GM21737 (cell line): Measurements from ENCODE around the gene FAM107A.

Experiments used
- ATAC-seq: cut with Tn5 transposase; IDR thresholded peaks from one replicate; pipeline ENCODE4 v1.9.1; 2021; ENCODE audit warnings: mild to moderate bottlenecking, moderate library complexity; ENCODE audit not compliant: unreplicated experiment

The FAM107A gene

DNA sequence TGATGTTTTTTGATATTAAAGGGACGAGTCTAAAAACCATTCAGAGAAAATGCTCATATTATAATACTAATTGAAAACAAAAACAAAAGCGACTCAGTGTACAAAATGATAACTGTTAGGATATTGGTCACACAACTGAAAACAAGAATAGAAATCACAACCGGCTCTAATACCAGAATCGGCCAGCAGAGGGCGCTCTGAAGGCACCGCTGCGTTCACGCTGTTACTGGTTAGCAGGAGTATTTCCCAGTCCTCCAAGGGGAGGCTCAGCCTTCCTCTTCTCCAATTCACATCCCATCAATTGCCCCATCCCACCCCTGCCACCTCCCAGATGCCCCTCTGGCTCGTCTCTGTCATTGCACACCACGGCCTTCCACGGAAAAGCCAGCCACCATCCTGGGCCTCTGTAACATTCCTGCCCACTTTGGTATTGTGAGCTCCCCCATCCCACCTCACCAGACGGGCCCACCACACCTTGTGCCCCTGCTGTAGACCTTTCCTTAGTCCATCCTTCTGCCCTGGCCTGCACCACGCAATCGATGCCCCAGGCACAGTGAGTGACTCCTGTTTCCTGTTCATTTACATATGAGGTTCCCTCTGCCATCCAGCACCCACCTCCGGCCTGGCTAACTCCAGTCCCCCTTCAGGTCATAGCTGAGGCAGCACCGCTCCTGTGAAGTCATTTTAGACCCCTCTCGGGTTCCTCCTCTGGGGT, 8.5 kb downstream of the FAM107A start:
- no peak for ATAC-seq

GRCh38 chr3:58567251-58567515, 10.0 kb downstream of the FAM107A start:
- ATAC-seq, result no peak

- ATAC-seq, result no peak
Measured at GRCh38 chr3:58566398-58567250, 10.6 kb downstream of the FAM107A start.

DNA sequence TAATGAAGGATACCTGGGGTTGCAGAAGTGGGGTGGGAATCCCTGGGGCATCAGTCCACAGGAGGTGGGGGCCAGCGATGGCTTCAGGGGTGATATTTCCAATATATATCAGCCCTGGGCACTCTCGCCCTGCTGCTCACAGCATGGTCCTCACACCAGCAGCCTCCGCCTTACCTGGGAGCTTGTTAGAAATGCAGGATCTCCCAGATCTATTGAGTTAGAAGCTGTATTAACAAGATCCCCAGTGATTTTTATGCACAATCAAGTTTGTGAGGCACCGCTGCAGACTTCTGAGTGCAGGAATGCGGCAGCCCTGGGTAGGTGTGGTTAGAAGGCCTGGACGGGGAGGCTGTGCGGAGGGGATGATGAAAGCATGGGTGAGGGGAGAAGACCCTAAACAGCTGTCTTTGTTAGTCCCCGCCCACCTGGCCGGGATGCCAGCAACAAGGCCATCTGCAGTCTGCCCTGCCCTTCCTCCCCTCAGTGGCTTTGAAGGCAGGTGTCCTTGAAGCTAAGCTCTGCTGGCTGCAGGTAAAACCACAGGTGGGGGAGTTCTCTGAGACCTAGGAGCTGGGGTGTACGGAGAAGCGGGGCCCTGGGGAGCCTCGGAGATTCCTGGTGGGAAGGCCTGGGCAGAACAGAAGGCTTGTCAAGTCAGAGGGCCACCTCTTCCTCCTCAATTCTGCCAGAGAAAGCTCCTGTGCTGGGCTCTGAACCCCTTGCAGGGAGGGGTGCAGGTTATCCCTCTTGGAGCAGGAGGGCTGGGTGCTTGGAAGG, 11.4 kb downstream of the FAM107A start:
- no peak for ATAC-seq

DNA sequence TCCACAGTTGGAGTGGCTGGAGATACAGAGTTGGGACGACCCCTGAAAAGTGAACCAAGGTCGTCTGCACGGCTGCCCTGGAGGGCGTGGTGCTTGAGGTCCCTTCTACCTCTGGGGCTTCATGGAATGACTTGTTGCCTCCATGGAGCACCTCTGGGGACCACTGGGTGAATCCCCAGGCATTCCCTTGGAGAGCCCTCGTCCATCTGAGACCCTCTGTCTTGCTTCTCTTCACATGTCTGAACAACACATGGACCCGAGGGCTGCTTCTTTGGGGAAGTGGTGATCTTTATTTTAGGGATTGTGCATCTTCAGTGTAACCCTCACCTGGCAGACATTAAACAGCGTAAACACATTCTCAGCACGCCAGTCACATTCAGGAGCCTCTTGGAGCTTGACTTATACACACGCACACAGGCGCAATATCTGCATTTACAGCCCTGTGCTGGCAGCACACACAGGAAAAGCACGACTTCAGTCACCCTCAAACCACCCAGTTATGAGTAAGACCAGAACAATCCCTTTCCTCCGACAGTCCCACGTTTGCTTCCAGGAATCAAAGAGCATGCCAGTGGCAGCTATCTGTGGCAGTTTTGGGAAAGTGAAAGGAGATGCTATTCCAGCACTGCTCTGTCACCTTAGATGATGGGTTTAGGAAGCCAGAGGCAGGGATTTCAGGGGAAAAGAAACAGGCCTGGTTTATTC, 12.6 kb downstream of the FAM107A start:
- ATAC-seq, result no peak

DNA sequence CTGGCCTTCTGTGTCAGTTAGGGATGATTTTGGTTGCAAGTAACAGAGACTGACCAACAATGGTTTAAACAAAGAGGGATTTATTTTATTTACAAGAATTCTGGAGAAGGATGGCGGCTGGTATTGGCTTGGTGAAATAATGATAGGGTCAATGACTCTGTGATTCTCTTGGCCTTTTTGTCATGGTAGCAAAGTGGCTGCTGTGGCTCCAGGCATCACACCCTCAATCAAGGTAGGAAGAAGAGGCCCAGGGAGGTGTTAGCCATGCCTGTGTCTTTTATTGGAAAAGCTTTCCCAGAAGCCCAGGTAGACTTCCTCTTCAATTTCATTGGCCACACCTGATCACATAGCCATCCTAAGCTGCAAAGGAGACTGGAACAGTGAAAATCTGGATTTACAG, 13.1 kb downstream of the FAM107A start:
- no peak for ATAC-seq

DNA sequence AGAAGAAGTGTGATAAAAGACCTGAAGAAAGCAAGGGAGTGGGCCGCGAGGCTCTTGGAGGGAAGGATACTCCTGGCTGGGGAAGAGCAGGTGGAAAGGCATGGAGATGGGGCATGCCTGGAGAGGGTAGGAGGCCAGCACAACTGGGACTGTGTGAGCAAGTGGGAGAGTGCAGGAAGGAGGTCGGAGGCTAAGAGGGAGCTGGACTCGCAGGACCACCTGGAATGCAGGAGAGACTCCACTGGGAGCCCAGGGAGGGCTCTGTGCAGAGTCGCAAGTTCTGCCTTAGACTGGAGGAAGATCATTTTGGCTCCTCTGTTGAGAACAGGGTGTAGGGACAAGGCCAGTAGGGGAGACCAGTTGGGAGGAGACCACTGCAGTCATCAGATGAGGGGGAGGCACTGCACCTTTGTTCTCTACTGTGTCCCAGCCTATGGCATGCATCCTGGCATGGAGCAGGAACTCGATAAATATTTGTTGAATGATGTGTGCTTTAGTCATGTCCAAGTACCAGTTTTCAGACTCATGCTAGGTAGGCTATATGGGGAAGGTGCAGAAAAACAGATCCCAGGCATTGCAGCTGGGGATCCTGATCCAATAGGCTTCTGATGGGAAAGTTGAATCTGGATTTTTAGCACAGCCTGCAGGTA, 13.7 kb downstream of the FAM107A start:
- no peak for ATAC-seq

DNA sequence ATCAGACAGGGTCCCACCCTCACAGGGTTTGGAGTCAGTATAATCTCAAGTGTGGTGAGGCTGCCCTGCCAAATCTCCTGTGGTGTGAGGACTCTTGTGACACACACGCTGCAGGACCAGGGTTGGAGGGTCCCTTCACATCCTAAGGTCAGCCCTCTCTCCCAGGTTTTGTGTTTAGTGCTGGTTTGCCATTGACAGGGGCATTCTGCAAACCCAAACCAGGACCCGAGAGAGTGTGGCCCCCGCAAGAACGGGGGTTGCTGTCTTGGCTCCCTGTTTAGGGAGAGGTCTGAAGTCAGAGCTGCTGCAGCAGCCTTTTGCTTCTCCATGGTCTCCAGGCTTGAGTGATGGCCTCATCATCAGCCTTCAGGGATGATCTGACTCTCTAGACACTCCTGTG, 14.7 kb downstream of the FAM107A start:
- ATAC-seq, result no peak

DNA sequence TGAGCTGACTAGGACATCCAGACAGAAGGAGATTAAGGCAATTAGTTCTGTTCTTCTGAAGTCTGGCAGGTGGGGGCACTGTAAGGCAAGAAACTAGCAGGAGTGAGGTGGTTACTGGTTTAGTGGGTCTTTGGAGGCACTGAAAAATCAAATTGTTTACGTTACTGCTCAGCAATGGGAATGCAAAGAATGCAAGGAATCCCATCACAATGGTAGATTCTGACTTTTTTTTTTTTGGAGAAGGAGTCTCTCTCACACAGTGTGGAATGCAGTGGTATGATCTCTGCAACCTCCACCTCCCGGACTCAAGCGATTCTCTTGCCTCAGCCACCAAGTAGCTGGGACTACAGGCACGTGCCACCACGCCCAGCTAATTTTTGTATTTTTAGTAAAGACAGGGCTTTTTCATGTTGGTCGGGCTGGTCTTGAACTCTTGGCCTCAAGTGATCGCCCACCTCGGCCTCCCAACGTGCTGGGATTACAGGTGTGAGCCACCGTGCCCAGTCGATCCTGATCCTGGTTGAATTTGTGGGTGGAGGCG, 16.4 kb downstream of the FAM107A start:
- ATAC-seq, result no peak

GRCh38 chr3:58559586-58559985, 17.6 kb downstream of the FAM107A start:
- no peak for ATAC-seq

- ATAC-seq, result no peak
Measured at GRCh38 chr3:58557491-58557890, 19.7 kb downstream of the FAM107A start.

GRCh38 chr3:58556761-58557221, 20.4 kb downstream of the FAM107A start:
- ATAC-seq, result no peak

GRCh38 chr3:58556001-58556400, 21.2 kb downstream of the FAM107A start:
- ATAC-seq, result no peak

DNA sequence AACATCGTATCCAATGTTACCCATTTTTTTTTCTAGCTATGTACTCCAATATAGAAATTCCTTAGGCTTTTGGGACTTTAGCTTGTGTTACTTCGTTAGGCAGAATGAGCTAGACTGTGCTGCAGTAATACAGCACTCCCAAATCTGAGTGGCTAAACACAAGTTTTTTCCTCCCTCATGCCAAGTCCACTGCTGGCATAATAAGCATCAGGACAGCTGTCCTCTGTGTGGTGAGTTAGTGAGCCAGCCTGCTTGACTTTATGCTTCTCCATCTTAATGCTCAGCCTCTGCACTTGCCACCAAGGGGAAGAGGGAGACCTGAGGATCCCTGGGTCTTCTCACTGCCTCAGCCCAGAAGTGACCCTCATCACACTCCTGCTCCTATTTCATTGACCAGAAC, 22.0 kb downstream of the FAM107A start:
- ATAC-seq, result no peak

GRCh38 chr3:58553003-58553402, 24.2 kb downstream of the FAM107A start:
- ATAC-seq, result no peak

- ATAC-seq, result no peak
Measured at GRCh38 chr3:58551636-58552180, 25.5 kb downstream of the FAM107A start.

GRCh38 chr3:58544541-58544940, 32.6 kb downstream of the FAM107A start:
- no peak for ATAC-seq

- no peak for ATAC-seq
Measured at GRCh38 chr3:58540176-58540858, 36.9 kb downstream of the FAM107A start.

GRCh38 chr3:58539626-58540025, 37.6 kb downstream of the FAM107A start:
- ATAC-seq, result no peak
